GM23248 (cell line): ENCODE data around the gene ZNF687.

Source experiments
- EZH2 ChIP-seq: fragments of 200-600 bp; sonication (generic); IDR thresholded peaks from 2 replicates; pipeline ENCODE4 v1.6.1; 2018; ENCODE audit warnings: antibody characterized with exemption, mild to moderate bottlenecking; ENCODE audit not compliant: insufficient read depth, poor library complexity, severe bottlenecking
- EZH2phosphoT487 ChIP-seq: fragments of 200-600 bp; sonication (generic); IDR thresholded peaks from 2 replicates; pipeline ENCODE4 v1.6.1; 2018; ENCODE audit warnings: antibody characterized with exemption, moderate library complexity, mild to moderate bottlenecking, low read depth; ENCODE audit not compliant: insufficient read depth

DNA sequence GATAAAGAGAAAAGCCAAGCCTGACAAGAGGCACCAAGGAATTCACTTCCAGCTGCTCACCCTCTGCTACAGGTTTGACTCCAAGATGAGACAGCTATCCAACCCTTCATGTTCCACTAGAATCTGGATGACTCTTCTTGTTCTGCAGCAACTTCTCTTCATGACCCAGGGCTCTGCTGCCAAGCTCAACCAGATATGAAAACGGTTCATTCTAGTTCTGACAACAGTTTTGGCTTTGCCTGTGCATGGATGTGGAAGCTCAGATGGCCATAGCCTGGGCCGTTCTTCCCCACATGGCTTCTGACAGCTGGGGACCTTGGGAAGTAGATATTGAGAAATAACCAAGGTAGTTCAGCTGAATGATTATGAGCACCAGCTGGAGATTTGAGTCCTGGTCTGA lies 31.4 kb downstream of the ZNF687 start:
- TF ChIP-seq EZH2phosphoT487 (no peak), EZH2 (no peak)
